ENCODE results near the gene CNNM3. TPM values are rescaled to one million over a fixed set of nuclear protein-coding genes. Genes with fewer than 3 reads are reported as not detected.

CNNM3 gene
- total RNA-seq, 1 donor from 2014 or later = 9.0 TPM

GRCh38 chr2:96816836-96817702 lies 1.0 kb downstream of the CNNM3 start:
- no peak for DNase-seq (ENCODE audit: low spot score)

- no peak for DNase-seq (ENCODE audit: low spot score)
Observed at GRCh38 chr2:96817882-96818281, 1.8 kb downstream of the CNNM3 start.

GRCh38 chr2:96819128-96819875 lies 3.2 kb downstream of the CNNM3 start:
- DNase-seq (ENCODE audit: low spot score) = no peak

DNA sequence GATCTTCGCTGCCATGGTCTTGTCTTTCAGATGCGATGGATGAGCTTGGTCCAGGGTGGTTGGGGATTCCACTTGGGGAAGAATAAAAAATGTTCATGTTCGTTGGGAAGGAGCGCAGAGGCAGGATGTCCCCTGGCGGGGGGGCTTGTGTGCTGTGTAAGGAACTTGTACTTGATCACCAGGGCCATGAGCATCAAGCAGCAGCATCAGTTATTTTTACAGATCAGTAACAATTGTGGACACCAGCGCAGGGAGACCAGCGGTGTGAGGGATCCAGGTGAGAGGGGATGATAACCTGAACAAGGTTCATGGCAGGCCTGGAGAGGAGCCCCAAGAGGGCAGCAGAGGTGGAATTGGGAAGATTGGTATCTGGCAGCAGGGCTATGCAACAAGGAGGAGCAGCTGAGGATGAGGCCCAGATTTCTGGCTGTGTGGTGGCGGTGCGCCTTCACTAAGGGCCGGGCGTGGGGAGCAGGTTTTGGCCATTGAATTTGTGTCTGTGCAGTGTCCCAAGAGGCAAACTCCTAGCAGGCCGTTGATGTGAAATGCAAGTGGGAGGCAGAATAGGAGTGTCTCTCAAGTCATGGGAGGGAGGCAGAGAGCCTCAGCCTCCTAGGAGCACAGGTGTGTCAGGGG lies 3.9 kb downstream of the CNNM3 start:
- DNase-seq (ENCODE audit: low spot score) = no peak

DNA sequence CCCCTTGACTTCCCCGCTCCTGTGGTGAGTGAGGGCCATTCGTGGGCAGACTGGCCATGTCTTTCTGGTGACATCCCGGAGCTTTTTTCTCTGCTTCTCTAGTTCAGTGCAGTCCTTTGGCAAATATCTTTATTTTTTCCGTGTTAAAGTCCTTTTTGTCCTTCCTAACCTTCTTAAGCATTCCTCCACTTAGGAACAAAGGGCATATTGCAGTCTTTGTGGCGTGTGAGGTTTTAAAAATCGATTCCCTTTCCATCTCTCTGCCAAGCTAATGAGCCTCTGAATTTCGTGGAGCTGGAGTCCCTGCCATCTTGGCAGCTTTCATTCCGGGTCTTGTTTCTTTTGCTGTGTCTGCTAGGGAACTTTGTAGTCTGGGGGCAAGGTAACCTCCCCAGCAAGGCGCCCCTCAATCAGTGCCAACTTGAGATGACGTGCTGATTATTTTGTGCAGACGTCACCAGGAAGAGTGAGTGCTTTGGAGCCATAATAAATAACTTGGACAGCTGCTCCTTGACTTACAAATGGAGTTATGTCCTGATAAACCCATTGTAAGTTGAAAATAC lies 5.1 kb downstream of the CNNM3 start:
- DNase-seq (ENCODE audit: low spot score) = no peak

GRCh38 chr2:96822786-96823185 lies 6.7 kb downstream of the CNNM3 start:
- DNase-seq (ENCODE audit: low spot score) = no peak

- DNase-seq (ENCODE audit: low spot score) = no peak
Observed at GRCh38 chr2:96823198-96823597, 7.1 kb downstream of the CNNM3 start.

DNA sequence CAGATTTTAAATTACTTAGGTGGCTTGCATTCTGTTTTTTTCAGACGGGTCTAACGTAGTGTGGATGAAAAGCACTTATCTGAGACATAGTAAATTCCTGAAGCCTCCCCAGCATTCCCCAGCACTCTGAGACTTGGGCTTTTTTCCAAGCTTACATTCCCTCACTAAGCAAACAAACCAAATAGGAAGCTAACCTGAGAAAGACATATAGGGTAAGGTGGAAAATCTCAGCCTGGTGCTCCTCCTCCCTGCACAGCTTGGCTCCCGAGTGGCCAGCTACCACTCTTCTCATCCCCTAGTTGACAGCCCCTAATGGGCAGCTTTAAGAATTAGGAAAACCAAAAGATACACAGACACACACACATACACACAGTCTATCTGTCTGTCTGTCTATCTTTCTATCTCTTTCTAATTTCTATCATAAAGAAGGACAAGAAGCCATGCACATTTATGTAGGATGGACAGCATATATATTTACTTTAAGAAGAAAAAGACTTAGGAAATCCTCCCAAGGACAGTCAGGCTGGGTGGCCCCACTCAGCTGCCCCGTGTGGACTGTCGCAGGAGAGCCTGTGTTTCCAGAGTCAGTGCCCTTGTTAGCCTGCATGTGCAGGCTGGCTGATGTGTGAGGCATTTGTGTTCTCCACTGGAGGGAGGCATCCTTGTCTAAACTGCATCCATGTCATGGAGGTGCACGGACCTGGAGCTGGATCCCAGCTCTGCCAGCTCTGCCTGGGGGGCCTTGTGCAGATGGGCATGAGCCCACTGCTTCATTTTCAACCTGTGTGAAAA lies 8.2 kb downstream of the CNNM3 start:
- no peak for DNase-seq (ENCODE audit: low spot score)

DNA sequence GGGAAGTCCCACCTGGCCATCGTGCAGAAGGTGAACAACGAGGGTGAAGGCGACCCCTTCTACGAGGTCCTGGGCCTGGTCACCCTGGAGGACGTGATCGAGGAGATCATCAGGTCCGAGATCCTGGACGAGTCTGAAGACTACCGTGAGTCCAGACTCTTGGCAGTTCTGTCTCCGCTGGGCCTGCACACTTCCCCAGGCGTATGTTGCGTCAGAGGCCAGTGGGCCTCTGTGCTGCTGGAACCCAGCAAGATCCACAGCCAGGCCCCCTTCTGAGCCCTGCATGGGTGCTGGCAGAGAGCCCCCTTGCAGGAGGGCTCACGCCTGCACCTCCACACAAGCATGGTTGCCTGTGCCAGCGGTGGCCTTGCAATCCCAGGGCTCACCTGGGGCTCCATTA lies 9.0 kb downstream of the CNNM3 start:
- no peak for DNase-seq (ENCODE audit: low spot score)

GRCh38 chr2:96826546-96827278 lies 10.6 kb downstream of the CNNM3 start:
- DNase-seq (ENCODE audit: low spot score) = no peak

GRCh38 chr2:96828436-96828835 lies 12.4 kb downstream of the CNNM3 start:
- DNase-seq (ENCODE audit: low spot score) = no peak

- DNase-seq (ENCODE audit: low spot score) = no peak
Observed at GRCh38 chr2:96828874-96829273, 12.8 kb downstream of the CNNM3 start.

DNA sequence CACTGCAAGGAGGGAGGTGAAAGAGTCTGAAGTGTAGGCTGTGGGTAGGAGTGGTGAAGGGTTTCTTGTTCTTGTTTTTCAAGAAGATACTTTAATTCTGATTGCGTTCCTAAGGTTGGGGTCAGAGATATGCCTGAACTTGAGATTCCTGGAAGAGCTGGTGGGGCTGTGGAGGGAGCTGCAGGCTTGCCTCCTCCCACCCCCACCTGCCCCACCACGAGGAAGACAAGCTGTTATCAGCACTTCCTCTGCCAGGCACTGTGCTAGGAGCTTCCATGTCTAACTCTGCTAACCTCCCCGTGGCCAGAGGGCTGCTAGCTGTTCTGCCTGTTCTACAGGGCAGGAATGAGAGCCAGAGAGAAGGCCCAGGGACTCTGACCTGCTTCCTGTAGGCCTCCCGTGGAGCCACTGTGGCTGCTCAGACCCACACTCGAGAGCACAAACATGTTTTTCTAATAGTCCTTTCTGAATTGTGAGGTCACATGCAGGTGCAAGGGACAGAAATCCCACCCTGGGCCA lies 14.0 kb downstream of the CNNM3 start:
- DNase-seq (ENCODE audit: low spot score) = no peak

DNA sequence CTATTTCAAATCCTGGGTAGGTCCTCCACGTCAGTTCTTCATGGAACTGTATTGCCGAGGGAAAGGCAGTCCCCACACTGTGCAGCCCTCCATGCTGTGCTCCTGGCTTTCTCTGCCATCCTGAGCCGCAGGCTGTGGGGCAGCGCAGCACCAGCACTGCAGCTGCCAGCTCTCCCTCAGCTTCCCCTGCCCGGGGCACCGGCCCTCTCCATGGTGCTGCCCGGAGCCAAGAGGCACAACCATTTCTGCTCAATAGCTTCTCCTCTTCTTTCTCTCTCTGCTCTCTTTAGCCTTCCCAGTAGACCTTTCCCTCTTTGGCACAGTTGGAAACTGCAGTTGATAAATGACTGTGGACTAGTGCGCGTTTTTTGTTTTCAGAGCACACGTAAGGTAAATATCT lies 15.6 kb downstream of the CNNM3 start:
- DNase-seq (ENCODE audit: low spot score) = no peak

GRCh38 chr2:96832408-96832753 lies 16.3 kb downstream of the CNNM3 start:
- no peak for DNase-seq (ENCODE audit: low spot score)

- no peak for DNase-seq (ENCODE audit: low spot score)
Observed at GRCh38 chr2:96832754-96833507, 16.9 kb downstream of the CNNM3 start.

DNA sequence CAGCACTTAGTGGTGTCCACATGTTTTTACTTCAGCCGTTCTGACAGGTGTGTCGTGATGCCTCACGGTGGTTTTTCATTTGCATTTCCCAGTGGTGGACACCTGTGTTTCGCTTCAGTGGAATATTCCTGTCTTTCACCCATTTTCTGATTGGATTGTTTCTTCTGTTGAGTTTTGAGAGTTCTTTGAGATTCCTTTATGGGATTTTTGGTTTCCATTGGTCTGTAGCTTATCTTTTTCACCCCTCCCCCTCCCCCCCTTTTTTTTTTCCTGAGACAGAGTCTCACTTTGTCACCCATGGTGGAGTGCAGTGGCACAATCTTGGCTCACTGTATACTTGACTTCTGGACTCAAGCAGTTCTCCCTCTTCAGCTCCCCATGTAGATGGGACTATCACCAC lies 19.8 kb downstream of the CNNM3 start:
- no peak for DNase-seq (ENCODE audit: low spot score)

DNA sequence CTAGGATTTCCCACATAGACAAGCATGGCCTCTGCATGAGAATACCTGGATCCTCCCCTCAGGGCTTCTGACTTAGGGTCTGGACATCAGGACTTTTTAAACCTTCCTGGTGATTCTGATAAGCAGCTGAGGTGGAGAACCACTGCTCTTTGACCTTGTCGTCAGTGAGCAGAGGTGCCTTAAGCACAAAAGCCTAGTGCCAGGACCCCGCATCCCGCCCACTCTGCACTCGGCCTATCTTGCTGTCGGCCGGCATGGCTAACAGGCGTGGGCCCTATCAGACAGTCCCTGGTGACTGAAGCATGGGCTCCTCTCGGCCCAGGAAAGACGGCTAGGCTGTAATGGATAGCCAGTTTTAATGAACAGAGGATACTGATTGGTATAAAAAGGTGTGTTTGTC lies 21.5 kb downstream of the CNNM3 start:
- no peak for DNase-seq (ENCODE audit: low spot score)
